Left renal cortex interstitium (tissue), 4 donors: ENCODE measurements around the gene KRT79. TPM values are rescaled to one million over a fixed set of nuclear protein-coding genes. Genes with fewer than 3 reads are reported as not detected.
"Not testable (repeated sequence)": the region's sequence is repeated elsewhere in the genome, so short reads cannot be mapped to it uniquely, and the experiment has no call there.

Experiments used
- DNase-seq, 4 donors: peaks; one replicate each; pipeline ENCODE4 v3.0.0-alpha.2; 2013; ENCODE audit warnings: low read depth in 4 of 4, low spot score in 2 of 4, missing footprints in 1 of 4
- polyA plus RNA-seq, 4 donors: library from polyadenylated mRNA; unstranded; fragments of 120-200 nt; gene quantifications; one replicate each; pipeline ENCODE4 v1.2.1, GENCODE V29; 2013; ENCODE audit not compliant: insufficient read length in 4 of 4

The KRT79 gene
- polyA plus RNA-seq, 4 donors = not detected

DNA sequence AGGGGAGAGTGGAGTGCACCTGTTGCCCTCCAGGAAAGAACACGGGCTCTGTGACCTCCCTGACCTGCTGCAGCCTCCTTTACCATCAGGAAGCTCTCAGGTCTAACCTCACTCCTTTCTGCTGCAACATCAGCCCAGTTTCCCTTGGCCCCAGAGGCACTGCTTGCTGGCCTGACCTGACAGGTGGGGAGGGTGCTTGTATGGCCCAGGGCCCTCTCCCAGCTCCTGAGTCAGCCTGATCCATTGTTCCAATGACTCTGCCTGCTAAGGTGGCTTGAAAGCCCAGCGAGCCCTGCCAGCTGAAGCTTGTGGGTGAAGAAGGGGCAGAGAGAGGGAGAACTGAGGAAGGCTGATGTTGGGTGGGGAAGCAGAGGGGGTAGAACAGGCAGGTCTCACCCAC lies 27.9 kb upstream of the KRT79 start:
- no peak for DNase-seq

DNA sequence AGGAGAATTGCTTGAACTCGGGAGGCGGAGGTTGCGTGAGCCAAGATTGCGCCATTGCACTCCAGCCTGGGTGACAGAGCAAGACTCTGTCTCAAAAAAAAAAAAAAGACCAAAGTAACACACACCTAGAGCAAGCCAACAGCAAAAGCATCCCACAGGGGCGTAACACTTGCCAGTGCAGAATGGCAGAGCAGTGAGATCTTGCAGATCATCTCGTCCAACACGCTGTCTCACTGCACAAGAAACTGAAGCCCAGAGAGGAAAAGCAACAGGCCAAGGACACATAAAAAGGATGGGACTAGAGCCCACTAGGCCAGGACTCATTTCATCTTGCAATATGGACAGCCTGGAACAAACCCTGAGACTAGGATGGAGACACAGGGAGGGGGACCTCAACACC lies 27.4 kb upstream of the KRT79 start:
- DNase-seq = no peak

DNA sequence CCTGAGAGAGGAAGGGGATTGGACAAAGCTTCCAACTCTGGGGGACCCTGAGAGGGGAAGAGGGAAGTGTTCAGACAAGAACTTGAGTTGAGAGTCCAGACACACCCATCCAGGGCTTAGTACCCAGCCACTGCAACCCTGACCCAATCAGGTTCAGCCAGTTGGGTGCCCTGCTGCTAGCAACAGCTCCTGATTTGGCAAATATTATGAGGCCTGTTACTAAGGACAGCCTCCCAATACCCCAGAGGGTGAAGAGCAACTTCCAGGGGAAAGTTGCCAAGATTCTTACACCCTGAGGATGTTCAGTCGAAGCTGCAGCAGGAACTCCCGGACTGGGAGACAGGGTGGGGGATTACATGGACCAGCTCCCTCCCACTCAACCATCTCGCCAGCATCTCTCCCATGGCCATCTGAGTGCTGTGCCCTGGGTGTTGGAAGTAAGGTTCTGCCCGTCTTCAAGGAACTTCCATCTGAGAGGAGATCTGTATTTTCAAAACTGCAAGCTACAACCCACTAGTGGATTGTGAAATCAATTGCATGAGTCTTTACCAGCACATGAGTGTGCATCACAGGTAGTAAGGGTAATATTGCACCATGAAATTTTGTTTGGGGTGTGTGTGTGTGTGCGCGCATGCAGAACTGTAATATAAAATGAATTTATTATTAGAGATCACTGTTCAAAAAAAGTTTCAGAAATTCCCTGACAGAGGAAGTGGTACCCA lies 26.2 kb upstream of the KRT79 start:
- DNase-seq = no peak

DNA sequence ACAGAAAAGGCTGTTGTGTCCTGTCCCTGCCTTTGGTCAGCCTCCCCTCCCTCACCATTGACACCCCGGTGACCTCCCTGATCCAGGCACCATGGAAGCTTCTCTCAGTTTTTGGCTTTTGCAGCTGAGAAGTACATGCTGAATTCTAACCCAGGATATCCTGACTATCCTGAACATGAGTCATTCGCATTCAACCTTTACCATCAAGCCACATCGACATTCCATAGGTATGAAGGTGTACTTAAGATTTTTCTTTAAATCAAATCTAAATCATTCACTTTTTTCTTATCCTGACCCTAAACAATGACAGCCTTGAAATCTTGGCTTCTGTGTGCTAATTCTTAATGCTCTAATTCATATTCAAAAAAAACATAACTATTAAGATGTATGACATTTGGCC lies 23.4 kb upstream of the KRT79 start:
- no peak for DNase-seq

- DNase-seq = no peak
These were observed 22.7 kb upstream of the KRT79 start for GRCh38 chr12:52856787-52857186.

DNA sequence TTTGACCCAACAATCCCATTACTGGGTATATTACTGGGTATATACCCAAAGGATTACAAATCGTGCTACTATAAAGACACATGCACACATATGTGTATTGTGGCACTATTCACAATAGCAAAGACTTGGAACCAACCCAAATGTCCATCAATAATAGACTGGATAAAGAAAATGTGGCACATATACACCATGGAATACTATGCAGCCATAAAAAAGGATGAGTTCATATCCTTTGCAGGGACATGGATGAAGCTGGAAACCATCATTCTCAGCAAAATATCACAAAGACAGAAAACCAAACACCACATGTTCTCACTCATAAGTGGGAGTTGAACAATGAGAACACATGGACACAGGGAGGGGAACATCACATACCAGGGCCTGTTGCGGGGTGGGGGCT lies 22.0 kb upstream of the KRT79 start:
- not testable (repeated sequence) for DNase-seq

DNA sequence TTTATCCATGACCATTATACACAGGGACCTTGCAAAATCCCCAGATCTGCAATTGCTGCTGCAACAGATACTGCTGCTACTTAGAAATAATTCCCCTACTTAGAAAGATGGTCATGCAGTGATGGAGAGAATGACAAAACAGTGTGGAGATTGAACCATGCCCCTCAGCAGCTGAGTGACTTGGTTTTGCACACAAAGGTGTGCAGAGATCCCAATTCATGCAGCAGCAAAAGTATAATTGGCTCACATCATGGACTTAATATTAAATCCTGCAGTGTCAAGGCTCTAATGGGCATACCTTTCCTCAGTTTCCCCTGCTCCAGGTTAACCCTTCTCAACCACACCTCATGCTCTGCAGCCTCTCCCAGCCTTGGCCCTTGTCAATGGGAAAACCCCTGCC lies 17.7 kb upstream of the KRT79 start:
- DNase-seq = no peak

- no peak for DNase-seq
These were observed 16.6 kb upstream of the KRT79 start for GRCh38 chr12:52850681-52851080.

DNA sequence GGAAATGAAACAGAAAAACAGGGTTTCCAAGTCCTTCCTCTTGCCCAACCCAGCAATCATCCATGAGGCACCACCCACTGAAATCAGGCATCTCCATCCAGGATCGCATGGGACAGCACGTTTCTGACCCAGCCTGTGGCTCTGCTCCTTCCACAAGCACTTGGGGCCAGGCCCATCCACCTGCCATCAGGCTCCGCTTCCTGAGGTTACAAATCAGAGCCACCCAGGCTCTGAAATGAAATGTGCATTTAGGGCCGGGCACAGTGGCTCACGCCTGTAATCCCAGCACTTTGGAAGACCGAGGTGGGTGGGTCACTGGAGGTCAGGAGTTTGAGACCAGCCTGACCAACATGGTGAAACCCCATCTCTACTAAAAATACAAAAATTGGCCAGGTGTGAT lies 15.4 kb upstream of the KRT79 start:
- DNase-seq = no peak

- DNase-seq = no peak
These were observed 14.6 kb upstream of the KRT79 start, which contains the start of gene KRT78 for GRCh38 chr12:52848661-52849255. Gene KRT78 (minus strand): TSS chr12:52848994. CDS start chr12:52848930, 64 bp downstream.

DNA sequence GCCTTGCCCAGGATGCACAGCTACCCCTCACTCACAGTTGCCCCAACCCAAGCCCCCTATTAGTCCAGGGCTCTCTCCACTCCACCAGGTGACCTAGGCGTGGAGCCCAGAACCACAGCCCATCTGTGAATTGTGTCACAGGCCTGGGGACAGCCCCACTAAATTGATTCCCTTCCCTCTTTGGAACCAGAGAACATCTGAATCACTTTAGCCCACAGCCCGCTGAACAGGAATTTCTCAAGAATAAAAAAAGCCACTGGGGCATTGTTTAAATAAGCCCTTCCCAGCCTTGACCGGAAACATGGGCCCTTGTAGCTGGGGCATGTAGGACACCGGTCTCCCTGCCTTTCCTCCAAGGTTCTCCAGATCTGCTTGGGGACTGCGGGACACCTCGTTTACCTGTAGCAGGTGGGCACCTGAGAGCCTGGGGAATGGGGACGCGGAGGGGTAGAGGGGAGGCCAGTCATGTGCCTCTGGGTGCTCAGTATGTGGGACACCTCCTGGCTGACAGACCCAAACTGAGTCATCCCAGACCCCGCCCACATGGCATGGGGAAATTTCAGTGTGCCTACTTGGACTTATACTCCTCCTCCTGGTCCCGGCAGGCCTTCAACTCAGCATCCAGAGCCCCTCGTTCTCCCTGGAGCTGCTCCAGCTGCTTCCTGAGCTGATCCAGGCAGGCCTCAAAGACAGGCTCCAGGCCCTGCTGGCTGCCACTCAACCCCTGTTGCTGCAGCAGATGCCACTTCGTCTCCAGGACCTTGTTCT lies 13.4 kb upstream of the KRT79 start:
- no peak for DNase-seq

DNA sequence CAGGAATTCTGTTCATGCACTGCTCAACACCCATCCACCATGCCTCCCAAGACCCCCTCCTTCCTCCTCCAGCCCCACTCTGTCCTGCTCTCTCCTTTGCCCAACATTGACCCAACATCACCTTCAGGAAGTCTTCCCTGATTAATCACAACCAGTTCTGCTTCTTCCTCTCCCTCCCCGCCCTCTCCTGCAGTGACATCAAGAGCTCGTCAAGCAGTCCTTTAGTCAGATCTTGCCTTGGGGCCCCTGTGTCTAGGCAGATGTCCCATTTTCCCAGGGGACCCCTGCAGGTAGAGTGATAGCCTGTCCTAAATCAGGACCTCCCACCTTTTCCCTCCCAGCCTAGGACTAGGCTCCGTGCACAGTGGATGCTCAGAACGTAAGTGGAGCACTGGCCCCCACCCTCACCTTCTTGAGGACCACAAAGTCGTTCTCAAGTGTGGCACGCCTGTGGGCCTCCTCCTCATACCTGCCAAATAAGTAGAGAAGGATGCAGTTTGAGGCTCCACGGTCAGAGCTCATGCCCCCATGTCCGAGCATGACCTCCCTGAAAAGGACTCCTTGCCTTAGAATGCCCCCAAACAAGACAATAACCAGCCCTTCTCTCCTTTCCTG lies 12.4 kb upstream of the KRT79 start:
- no peak for DNase-seq

- DNase-seq = no peak
These were observed 11.8 kb upstream of the KRT79 start for GRCh38 chr12:52845946-52846345.

DNA sequence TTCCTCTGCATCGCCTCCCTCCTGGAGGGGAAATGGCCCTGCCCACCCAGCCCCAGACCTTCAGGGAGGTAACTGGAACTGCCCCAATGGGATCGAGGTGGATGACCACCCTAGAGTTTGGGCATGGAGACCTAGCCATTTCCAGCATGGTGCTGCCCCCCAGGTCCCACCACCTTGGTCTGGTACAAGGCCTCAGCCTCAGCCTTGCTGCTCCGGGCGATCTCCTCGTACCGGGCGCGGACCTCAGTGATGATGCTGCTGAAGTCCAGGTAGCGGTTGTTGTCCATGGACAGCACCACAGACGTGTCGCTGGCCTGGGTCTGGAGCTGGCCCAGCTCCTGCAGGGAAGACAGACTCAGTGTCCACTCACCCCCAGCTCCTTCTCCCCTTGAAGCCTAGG lies 10.3 kb upstream of the KRT79 start:
- no peak for DNase-seq

GRCh38 chr12:52839436-52840105 lies 5.5 kb upstream of the KRT79 start:
- no peak for DNase-seq

DNA sequence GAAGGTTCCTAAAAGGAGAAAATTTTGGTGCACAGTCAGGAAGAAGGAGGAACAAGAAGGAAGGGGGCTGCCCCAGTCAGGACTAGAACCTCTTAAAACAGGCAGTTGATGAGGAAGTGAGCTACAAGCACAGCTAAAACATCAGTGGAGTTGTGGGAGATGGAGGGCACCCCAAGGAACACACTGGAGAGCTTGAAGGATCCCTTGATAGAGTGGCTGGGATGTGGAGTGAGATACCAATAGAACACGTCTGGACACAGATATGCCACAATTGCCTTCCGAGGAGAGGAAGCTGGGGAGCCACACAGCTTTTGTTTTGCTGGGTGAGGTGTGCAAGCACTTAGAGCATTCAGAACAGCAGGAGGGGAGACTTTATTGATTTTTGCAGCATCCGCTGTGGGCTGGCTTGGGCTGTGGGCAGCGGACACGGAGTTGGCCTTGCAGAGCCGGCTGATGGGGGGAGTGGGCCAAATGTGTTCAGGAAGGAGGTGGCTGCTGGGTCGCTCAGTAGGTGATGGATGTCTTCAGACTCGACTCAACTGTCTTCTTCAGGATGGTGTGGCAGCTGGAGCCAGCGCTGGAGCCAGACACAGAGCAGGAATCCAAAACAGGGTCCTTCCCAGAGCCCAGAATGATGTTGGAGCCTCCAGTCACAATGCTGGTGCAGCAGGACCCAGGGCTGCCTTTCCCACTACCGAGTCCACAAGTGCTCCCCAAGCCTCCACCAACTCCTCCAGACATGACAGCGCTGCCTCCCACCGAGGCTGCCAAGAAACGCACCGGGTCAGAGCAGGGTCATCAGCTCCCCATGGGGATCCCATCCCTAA lies 4.7 kb upstream of the KRT79 start:
- no peak for DNase-seq

DNA sequence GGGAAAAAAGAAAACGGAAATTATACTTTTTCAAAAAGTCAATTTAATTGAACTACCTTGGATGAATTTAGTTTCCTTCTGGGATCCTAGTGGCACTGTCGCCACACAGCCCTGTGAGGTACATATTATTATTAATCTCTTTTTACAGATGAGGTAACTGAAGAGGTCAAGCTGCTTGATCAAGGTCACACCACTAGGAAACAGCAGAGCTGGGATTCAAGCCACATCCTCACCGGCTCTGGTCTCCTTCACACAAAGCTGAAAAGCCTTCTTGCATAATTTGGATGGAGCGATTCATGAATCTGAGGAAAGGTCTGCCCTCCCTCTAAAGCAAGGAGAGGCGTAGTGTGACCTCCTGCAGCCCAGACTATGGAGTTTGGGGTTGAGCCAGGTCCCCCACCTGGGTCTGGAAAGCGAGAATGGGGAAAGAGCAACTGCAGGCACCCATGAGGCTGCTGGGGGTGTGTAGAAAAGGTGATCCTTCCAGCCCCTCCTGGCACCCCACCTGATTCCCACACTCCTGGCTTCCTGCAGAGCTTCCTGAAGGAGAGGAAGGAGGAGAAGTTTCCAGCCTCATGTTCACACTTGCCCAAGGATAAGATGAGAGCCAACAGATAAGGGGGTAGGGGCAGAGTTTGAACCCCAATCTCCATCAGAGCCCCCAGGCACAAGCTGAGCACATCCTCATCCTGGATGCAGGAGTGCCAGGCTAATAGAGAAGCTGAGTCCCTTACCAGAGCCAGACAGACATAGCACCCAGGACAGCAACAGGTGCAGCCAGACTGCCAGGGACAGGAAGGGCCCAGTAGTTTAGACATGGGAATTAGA lies 3.9 kb upstream of the KRT79 start:
- no peak for DNase-seq

- no peak for DNase-seq
These were observed 3.3 kb upstream of the KRT79 start for GRCh38 chr12:52837413-52837741.
